Midbrain (tissue), 1 donor: ENCODE measurements around the gene TSPYL1.
A peak's percentile ranks its signal among the peaks of the same experiment; 100 is the strongest.
"Not testable (repeated sequence)": the region's sequence is repeated elsewhere in the genome, so short reads cannot be mapped to it uniquely, and the experiment has no call there.

ENCODE experiments used
- DNase-seq: peaks from one replicate; lab custom pipeline; 2025; lab: John Stamatoyannopoulos, UW

TSPYL1 gene

GRCh38 chr6:116298273-116298672, 18.5 kb upstream of the TSPYL1 start:
- DNase-seq: no peak

GRCh38 chr6:116292553-116292952, 12.8 kb upstream of the TSPYL1 start:
- DNase-seq: no peak

GRCh38 chr6:116291701-116292396, 12.1 kb upstream of the TSPYL1 start:
- no peak for DNase-seq

- DNase-seq: no peak
These were observed 11.1 kb upstream of the TSPYL1 start for GRCh38 chr6:116290799-116291198.

GRCh38 chr6:116289876-116290275, 10.1 kb upstream of the TSPYL1 start:
- no peak for DNase-seq

- peak; percentile 63 for DNase-seq
These were observed 8.1 kb upstream of the TSPYL1 start for GRCh38 chr6:116287689-116288282.

- DNase-seq: no peak
These were observed 7.1 kb upstream of the TSPYL1 start for GRCh38 chr6:116286773-116287358.

GRCh38 chr6:116284984-116285383, 5.3 kb upstream of the TSPYL1 start:
- not testable (repeated sequence) for DNase-seq

GRCh38 chr6:116283191-116283590, 3.5 kb upstream of the TSPYL1 start:
- DNase-seq: no peak

GRCh38 chr6:116282698-116283097, 3.0 kb upstream of the TSPYL1 start:
- no peak for DNase-seq

GRCh38 chr6:116280933-116281316, 1.2 kb upstream of the TSPYL1 start:
- DNase-seq: no peak

- no peak for DNase-seq
These were observed 617 bp upstream of the TSPYL1 start for GRCh38 chr6:116280161-116280932.

- peak; percentile 62 for DNase-seq
These were observed 887 bp downstream of the TSPYL1 start for GRCh38 chr6:116278854-116279231.

- DNase-seq: no peak
These were observed 1.3 kb downstream of the TSPYL1 start for GRCh38 chr6:116278481-116278829.

- no peak for DNase-seq
These were observed 2.6 kb downstream of the TSPYL1 start for GRCh38 chr6:116277124-116277523.

GRCh38 chr6:116271149-116271708, 8.5 kb downstream of the TSPYL1 start:
- no peak for DNase-seq

- peak; percentile 57 for DNase-seq
These were observed 11.0 kb downstream of the TSPYL1 start for GRCh38 chr6:116268589-116269293.

GRCh38 chr6:116267836-116268588, 11.7 kb downstream of the TSPYL1 start:
- no peak for DNase-seq

GRCh38 chr6:116266803-116267202, 12.9 kb downstream of the TSPYL1 start:
- DNase-seq: no peak

- DNase-seq: no peak
These were observed 14.5 kb downstream of the TSPYL1 start for GRCh38 chr6:116265041-116265829.
